Fibroblast of villous mesenchyme (primary cell): ENCODE results near the gene USP17L19. TPM values are rescaled to one million over a fixed set of nuclear protein-coding genes. Genes with fewer than 3 reads are reported as not detected.
"Not testable (repeated sequence)": the region's sequence is repeated elsewhere in the genome, so short reads cannot be mapped to it uniquely, and the experiment has no call there.

ENCODE experiments used
- DNase-seq: peaks from one replicate; pipeline ENCODE4 v3.0.0-alpha.2; 2010; ENCODE audit warnings: low read depth
- H3K4me3 ChIP-seq: 2 replicates; pipeline ENCODE4 v1.5.1; 2011; ENCODE audit warnings: low read depth, mild to moderate bottlenecking, low read length
- total RNA-seq: library from RNA; depleted of rRNA; stranded (reverse); fragments of >200 nt; gene quantifications from 2 replicates; pipeline ENCODE4 v1.2.3, GENCODE V29; 2012

USP17L19 gene, protein sequence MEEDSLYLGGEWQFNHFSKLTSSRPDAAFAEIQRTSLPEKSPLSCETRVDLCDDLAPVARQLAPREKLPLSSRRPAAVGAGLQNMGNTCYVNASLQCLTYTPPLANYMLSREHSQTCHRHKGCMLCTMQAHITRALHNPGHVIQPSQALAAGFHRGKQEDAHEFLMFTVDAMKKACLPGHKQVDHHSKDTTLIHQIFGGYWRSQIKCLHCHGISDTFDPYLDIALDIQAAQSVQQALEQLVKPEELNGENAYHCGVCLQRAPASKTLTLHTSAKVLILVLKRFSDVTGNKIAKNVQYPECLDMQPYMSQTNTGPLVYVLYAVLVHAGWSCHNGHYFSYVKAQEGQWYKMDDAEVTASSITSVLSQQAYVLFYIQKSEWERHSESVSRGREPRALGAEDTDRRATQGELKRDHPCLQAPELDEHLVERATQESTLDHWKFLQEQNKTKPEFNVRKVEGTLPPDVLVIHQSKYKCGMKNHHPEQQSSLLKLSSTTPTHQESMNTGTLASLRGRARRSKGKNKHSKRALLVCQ
- not detected in 2 replicates for total RNA-seq

- H3K4me3 ChIP-seq, DNase-seq: not testable (repeated sequence)
These were observed at the start of gene USP17L19 for GRCh38 chr4:9253078-9253477. Gene USP17L19, plus strand, starts transcription at chr4:9253378. Its CDS starts 0 bp downstream, at chr4:9253378.

GRCh38 chr4:9210357-9210756 is 42.8 kb upstream of the USP17L19 start, which contains the start of gene USP17L10:
Gene USP17L10, plus strand, starts transcription at chr4:9210657. Its CDS starts 0 bp downstream, at chr4:9210657.
- not testable (repeated sequence) for H3K4me3 ChIP-seq, DNase-seq

DNA sequence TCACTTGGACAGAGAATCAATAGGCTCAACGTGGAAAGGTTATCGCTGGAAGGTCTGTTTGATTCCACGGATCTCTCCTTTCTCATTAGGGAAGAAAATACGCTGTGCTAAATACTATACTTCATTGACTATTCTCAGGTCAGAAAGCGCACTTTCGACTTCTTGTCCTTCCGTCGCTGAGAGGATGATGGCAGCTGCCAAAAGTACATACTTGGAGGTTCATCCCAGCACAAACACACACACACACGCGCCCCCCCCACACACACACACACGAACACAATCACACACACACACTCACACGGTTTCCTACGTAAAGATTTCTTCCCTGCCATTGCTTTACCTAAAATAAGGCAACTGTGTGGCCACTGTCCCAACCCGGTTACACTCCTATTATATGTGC is 38.5 kb upstream of the USP17L19 start:
- not testable (repeated sequence) for H3K4me3 ChIP-seq, DNase-seq

DNA sequence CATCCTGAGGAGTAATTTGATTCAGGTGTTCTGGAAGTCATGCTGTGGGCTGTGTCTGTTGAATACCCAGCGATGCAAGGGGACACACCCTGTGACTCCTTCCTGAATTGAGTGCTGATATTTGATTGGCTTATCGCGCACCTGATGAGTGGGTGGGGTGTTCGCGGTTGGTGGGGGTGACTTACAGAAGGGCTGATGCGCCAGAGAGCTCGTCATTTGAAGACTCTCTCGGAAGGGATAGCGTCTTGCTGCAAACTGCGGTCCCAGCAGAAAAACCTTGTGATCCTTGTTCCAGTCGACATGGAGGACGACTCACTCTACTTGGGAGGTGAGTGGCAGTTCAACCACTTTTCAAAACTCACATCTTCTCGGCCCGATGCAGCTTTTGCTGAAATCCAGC is 38.1 kb upstream of the USP17L19 start, which contains the start of gene USP17L11:
USP17L11 (plus strand) TSS at position 301 of the 400 bp plus-strand sequence; CDS start at position 301, 0 bp downstream.
- H3K4me3 ChIP-seq, DNase-seq: not testable (repeated sequence)

DNA sequence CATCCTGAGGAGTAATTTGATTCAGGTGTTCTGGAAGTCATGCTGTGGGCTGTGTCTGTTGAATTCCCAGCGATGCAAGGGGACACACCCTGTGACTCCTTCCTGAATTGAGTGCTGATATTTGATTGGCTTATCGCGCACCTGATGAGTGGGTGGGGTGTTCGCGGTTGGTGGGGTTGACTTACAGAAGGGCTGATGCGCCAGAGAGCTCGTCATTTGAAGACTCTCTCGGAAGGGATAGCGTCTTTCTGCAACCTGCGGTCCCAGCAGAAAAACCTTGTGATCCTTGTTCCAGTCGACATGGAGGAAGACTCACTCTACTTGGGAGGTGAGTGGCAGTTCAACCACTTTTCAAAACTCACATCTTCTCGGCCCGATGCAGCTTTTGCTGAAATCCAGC is 33.3 kb upstream of the USP17L19 start, which contains the start of gene USP17L12:
USP17L12 (plus strand) TSS at position 301 of the 400 bp plus-strand sequence; CDS start at position 301, 0 bp downstream.
- DNase-seq, H3K4me3 ChIP-seq: not testable (repeated sequence)

DNA sequence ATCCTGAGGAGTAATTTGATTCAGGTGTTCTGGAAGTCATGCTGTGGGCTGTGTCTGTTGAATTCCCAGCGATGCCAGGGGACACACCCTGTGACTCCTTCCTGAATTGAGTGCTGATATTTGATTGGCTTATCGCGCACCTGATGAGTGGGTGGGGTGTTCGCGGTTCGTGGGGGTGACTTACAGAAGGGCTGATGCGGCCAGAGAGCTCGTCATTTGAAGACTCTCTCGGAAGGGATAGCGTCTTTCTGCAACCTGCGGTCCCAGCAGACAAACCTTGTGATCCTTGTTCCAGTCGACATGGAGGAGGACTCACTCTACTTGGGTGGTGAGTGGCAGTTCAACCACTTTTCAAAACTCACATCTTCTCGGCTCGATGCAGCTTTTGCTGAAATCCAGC is 28.6 kb upstream of the USP17L19 start, which contains the start of gene USP17L13:
USP17L13 (plus strand) TSS at position 301 of the 400 bp plus-strand sequence; CDS start at position 301, 0 bp downstream.
- not testable (repeated sequence) for H3K4me3 ChIP-seq, DNase-seq

GRCh38 chr4:9230249-9230648 is 22.9 kb upstream of the USP17L19 start:
- not testable (repeated sequence) for H3K4me3 ChIP-seq, DNase-seq

- H3K4me3 ChIP-seq, DNase-seq: not testable (repeated sequence)
These were observed 19.1 kb upstream of the USP17L19 start, which contains the start of gene USP17L15 for GRCh38 chr4:9234085-9234484. Gene USP17L15, plus strand, starts transcription at chr4:9234385. Its CDS starts 0 bp downstream, at chr4:9234385.

- DNase-seq, H3K4me3 ChIP-seq: not testable (repeated sequence)
These were observed 14.7 kb upstream of the USP17L19 start for GRCh38 chr4:9238461-9238860.

DNA sequence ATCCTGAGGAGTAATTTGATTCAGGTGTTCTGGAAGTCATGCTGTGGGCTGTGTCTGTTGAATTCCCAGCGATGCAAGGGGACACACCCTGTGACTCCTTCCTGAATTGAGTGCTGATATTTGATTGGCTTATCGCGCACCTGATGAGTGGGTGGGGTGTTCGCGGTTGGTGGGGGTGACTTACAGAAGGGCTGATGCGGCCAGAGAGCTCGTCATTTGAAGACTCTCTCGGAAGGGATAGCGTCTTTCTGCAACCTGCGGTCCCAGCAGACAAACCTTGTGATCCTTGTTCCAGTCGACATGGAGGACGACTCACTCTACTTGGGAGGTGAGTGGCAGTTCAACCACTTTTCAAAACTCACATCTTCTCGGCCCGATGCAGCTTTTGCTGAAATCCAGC is 9.6 kb upstream of the USP17L19 start, which contains the start of gene USP17L17:
USP17L17 (plus strand) TSS at position 301 of the 400 bp plus-strand sequence; CDS start at position 301, 0 bp downstream.
- DNase-seq, H3K4me3 ChIP-seq: not testable (repeated sequence)

GRCh38 chr4:9247953-9248680 is 5.1 kb upstream of the USP17L19 start, which contains the start of gene USP17L18:
Gene USP17L18, plus strand, starts transcription at chr4:9248630. Its CDS starts 0 bp downstream, at chr4:9248630.
- H3K4me3 ChIP-seq: not testable (repeated sequence)
- peak; percentile 0 for DNase-seq

- H3K4me3 ChIP-seq, DNase-seq: not testable (repeated sequence)
These were observed 4.6 kb downstream of the USP17L19 start, which contains the start of gene USP17L20 for GRCh38 chr4:9257824-9258223. Gene USP17L20, plus strand, starts transcription at chr4:9258124. Its CDS starts 0 bp downstream, at chr4:9258124.

- H3K4me3 ChIP-seq, DNase-seq: not testable (repeated sequence)
These were observed 9.4 kb downstream of the USP17L19 start, which contains the start of gene USP17L21 for GRCh38 chr4:9262572-9262971. Gene USP17L21, plus strand, starts transcription at chr4:9262872. Its CDS starts 0 bp downstream, at chr4:9262872.

DNA sequence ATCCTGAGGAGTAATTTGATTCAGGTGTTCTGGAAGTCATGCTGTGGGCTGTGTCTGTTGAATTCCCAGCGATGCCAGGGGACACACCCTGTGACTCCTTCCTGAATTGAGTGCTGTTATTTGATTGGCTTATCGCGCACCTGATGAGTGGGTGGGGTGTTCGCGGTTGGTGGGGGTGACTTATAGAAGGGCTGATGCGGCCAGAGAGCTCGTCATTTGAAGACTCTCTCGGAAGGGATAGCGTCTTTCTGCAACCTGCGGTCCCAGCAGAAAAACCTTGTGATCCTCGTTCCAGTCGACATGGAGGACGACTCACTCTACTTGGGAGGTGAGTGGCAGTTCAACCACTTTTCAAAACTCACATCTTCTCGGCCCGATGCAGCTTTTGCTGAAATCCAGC is 14.1 kb downstream of the USP17L19 start, which contains the start of gene USP17L22:
USP17L22 (plus strand) TSS at position 301 of the 400 bp plus-strand sequence; CDS start at position 301, 0 bp downstream.
- not testable (repeated sequence) for DNase-seq, H3K4me3 ChIP-seq

- H3K4me3 ChIP-seq, DNase-seq: not testable (repeated sequence)
These were observed 18.5 kb downstream of the USP17L19 start for GRCh38 chr4:9271719-9272118.
